ENCODE data around the gene EVI2B.

Gene EVI2B

GRCh38 chr17:31260151-31260550 lies 53.7 kb downstream of the EVI2B start:
- no peak for TF ChIP-seq CTCF (IDR thresholded peaks at IDR 0.05; ENCODE audit: borderline replicate concordance, insufficient read depth, low read depth, low read length)
- H3K4me3 ChIP-seq (ENCODE audit: low read depth, low read length), result no peak overlapping the region

GRCh38 chr17:31256936-31257335 lies 56.9 kb downstream of the EVI2B start:
- TF ChIP-seq CTCF (IDR thresholded peaks at IDR 0.05; ENCODE audit: borderline replicate concordance, insufficient read depth, low read depth, low read length), result no peak

GRCh38 chr17:31254654-31255053 lies 59.2 kb downstream of the EVI2B start:
- TF ChIP-seq CTCF (IDR thresholded peaks at IDR 0.05; ENCODE audit: borderline replicate concordance, insufficient read depth, low read depth, low read length), result no peak
- no peak overlapping the region for H3K4me3 ChIP-seq (ENCODE audit: low read depth, low read length)

More at GRCh38 chr17:31256936-31257335, 56.9 kb downstream of the EVI2B start:
- no peak overlapping the region for H3K4me3 ChIP-seq (ENCODE audit: low read depth, low read length)
